Measurements from ENCODE around the gene PRR5L. TPM values are rescaled to one million over a fixed set of nuclear protein-coding genes. Genes with fewer than 3 reads are reported as not detected.
A peak's percentile ranks its signal among the peaks of the same experiment; 100 is the strongest.

The PRR5L gene
- total and polyA plus RNA-seq, 9 of the 15 experiments (the other 6 are each of a cell fraction or from before 2014, with no cell fraction given): 0.11 to 0.60 (median 0.36) TPM; not detected in 2

- WGBS (ENCODE audit: insufficient coverage, low coverage, missing lambda C conversion rate): 3% methylated on average over 3 of the region's 3 CpGs
- H3K4me3 ChIP-seq: no peak overlapping the region
- intact Hi-C loops (cut with micrococcal nuclease) (no loop called here), in situ Hi-C loops (cut with MboI) (no loop called here)
- no peak overlapping the region for H3K4me2 ChIP-seq (ENCODE audit: insufficient read depth, low read length)
- no peaks in the 10 kb centered on the region for H3K36me3 ChIP-seq (ENCODE audit: control insufficient read depth, insufficient read depth, low read length)
- no peaks in the 10 kb centered on the region for H3K79me2 ChIP-seq (ENCODE audit: control insufficient read depth, insufficient read depth, low read length)
- no peak overlapping the region for H3K9ac ChIP-seq (ENCODE audit: insufficient read depth in 1 of 2, low read depth in 2 of 2, low read length in 2 of 2)
- no peaks in the 10 kb centered on the region for H3K9me3 ChIP-seq (replicated peaks; ENCODE audit: control insufficient read depth, insufficient read depth, low read depth, low read length)
- TF ChIP-seq ZBTB40 (IDR thresholded peaks at IDR 0.05): peak; percentile 75
- no peak for TF ChIP-seq ZBTB40 (CRISPR knock-in tag; IDR thresholded peaks at IDR 0.05)
- no peak for TF ChIP-seq ZNF589 (CRISPR knock-in tag; IDR thresholded peaks at IDR 0.05; ENCODE audit: low read depth)
- no peak for TF ChIP-seq SRSF3 (IDR thresholded peaks at IDR 0.05; ENCODE audit: insufficient read depth, low read length)
- H3K27me3 ChIP-seq (ENCODE audit: control insufficient read depth in 2 of 2, insufficient read depth in 2 of 2, low read length in 2 of 2): peaks cover 13 to 20% of the 10 kb centered on the region in 2 experiments; a peak in 3 of 5 replicates
- ChIA-PET POLR2A (interaction anchor here (1.4 kb wide), 1 partner anchor 9 kb away, joined by 4 read pairs; no protein-coding TSS in a partner anchor), CTCF (ENCODE audit: low intra/inter-chr PET ratio) (interaction anchor here (0.7 kb wide), 1 partner anchor 8 kb away, joined by 3 read pairs; no protein-coding TSS in a partner anchor)
- H3K9me1 ChIP-seq (ENCODE audit: control insufficient read depth, insufficient read depth, low read length): no peaks in the 10 kb centered on the region
- H3K4me1 ChIP-seq (replicated peaks in 1 of 2; ENCODE audit: control insufficient read depth in 2 of 2, insufficient read depth in 2 of 2, low read length in 2 of 2): no peaks in the 10 kb centered on the region
- no peaks in the 10 kb centered on the region for H4K20me1 ChIP-seq (replicated peaks; ENCODE audit: control insufficient read depth, insufficient read depth, low read length)
- BruUV-seq (replicated peaks): no TSS peak
- FAIRE-seq (no peak), DNase-seq (ENCODE audit: extremely low read depth in 1 of 4, low spot score in 3 of 4) (no peak), ATAC-seq (no peak)
- H3K27ac ChIP-seq (ENCODE audit: extremely low read depth, low read depth, low read length): no peak overlapping the region
- no peak overlapping the region for H2AFZ ChIP-seq (ENCODE audit: low read depth, low read length)
These were observed 20.0 kb downstream of the PRR5L start for GRCh38 chr11:36316049-36316448.

Data from K562 (cell line).